ENCODE measurements around the gene DNAJB6. TPM values are rescaled to one million over a fixed set of nuclear protein-coding genes. Genes with fewer than 3 reads are reported as not detected.
A peak's percentile ranks its signal among the peaks of the same experiment; 100 is the strongest.

The DNAJB6 gene
- total RNA-seq, 1 experiment from 2014 or later, result 137 TPM

GRCh38 chr7:157335236-157335635 is 1.6 kb upstream of the DNAJB6 start:
- Mint-ChIP-seq H3K4me3 (ENCODE audit: low read depth, unreplicated experiment) (no peak overlapping the region), H3K9me3 (ENCODE audit: low read depth, unreplicated experiment) (no peaks in the 10 kb centered on the region), H3K27ac (ENCODE audit: unreplicated experiment) (peak overlapping the region; percentile 59), H3K4me1 (ENCODE audit: low read depth, unreplicated experiment) (peaks cover 12% of the 10 kb centered on the region), H3K36me3 (ENCODE audit: insufficient read depth, unreplicated experiment) (peaks cover 46% of the 10 kb centered on the region), H3K27me3 (ENCODE audit: unreplicated experiment) (no peaks in the 10 kb centered on the region)
- TF ChIP-seq, protein P1, sequence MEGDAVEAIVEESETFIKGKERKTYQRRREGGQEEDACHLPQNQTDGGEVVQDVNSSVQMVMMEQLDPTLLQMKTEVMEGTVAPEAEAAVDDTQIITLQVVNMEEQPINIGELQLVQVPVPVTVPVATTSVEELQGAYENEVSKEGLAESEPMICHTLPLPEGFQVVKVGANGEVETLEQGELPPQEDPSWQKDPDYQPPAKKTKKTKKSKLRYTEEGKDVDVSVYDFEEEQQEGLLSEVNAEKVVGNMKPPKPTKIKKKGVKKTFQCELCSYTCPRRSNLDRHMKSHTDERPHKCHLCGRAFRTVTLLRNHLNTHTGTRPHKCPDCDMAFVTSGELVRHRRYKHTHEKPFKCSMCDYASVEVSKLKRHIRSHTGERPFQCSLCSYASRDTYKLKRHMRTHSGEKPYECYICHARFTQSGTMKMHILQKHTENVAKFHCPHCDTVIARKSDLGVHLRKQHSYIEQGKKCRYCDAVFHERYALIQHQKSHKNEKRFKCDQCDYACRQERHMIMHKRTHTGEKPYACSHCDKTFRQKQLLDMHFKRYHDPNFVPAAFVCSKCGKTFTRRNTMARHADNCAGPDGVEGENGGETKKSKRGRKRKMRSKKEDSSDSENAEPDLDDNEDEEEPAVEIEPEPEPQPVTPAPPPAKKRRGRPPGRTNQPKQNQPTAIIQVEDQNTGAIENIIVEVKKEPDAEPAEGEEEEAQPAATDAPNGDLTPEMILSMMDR (IDR thresholded peaks at IDR 0.05; ENCODE audit: unreplicated experiment), result no peak
- no TSS peak for BruUV-seq (replicated peaks)
- DNase-seq, result no peak
- intact Hi-C loops (cut with micrococcal nuclease; ENCODE audit: unreplicated experiment), result loop anchor here (5.0 kb wide), 1 partner anchor 33 kb away; no protein-coding TSS in a partner anchor
- CTCF ChIA-PET, result interaction anchor here (0.7 kb wide), 2 partner anchors 10 to 205 kb away, joined by 3 to 6 read pairs; no protein-coding TSS in a partner anchor

- intact Hi-C loops (cut with micrococcal nuclease; ENCODE audit: unreplicated experiment), result loop anchor here (5.0 kb wide), 1 partner anchor 34 kb away; no protein-coding TSS in a partner anchor
- no peaks in the 10 kb centered on the region for H3K9me3 Mint-ChIP-seq (ENCODE audit: low read depth, unreplicated experiment)
- no peak for DNase-seq
- peak overlapping the region; percentile 59 for H3K27ac Mint-ChIP-seq (ENCODE audit: unreplicated experiment)
- H3K4me3 Mint-ChIP-seq (ENCODE audit: low read depth, unreplicated experiment), result peak overlapping the region; percentile 97
- TF ChIP-seq, protein P1 (IDR thresholded peaks at IDR 0.05; ENCODE audit: unreplicated experiment), result no peak
- H3K27me3 Mint-ChIP-seq (ENCODE audit: unreplicated experiment), result no peaks in the 10 kb centered on the region
- CTCF ChIA-PET, result no interaction called here
- TSS peak; percentile 87 for BruUV-seq (replicated peaks)
- H3K36me3 Mint-ChIP-seq (ENCODE audit: insufficient read depth, unreplicated experiment), result peaks cover 53% of the 10 kb centered on the region
- H3K4me1 Mint-ChIP-seq (ENCODE audit: low read depth, unreplicated experiment), result peaks cover 16% of the 10 kb centered on the region
Observed at GRCh38 chr7:157335991-157336382, 817 bp upstream of the DNAJB6 start.

- Mint-ChIP-seq H3K27me3 (ENCODE audit: unreplicated experiment) (no peaks in the 10 kb centered on the region), H3K36me3 (ENCODE audit: insufficient read depth, unreplicated experiment) (peaks cover 58% of the 10 kb centered on the region), H3K4me3 (ENCODE audit: low read depth, unreplicated experiment) (peak overlapping the region; percentile 97), H3K9me3 (ENCODE audit: low read depth, unreplicated experiment) (no peaks in the 10 kb centered on the region), H3K27ac (ENCODE audit: unreplicated experiment) (peak overlapping the region; percentile 94), H3K4me1 (ENCODE audit: low read depth, unreplicated experiment) (peaks cover 16% of the 10 kb centered on the region)
- CTCF ChIA-PET, result interaction anchor here (1.1 to 1.2 kb wide), 2 partner anchors 13 to 28 kb away, joined by 3 read pairs; no protein-coding TSS in a partner anchor
- BruUV-seq (replicated peaks), result no TSS peak
- intact Hi-C loops (cut with micrococcal nuclease; ENCODE audit: unreplicated experiment), result loop anchor here (5.0 kb wide), 1 partner anchor 35 kb away; no protein-coding TSS in a partner anchor
- DNase-seq, result peak; percentile 79
- TF ChIP-seq, protein P1 (IDR thresholded peaks at IDR 0.05; ENCODE audit: unreplicated experiment), result no peak
Observed at GRCh38 chr7:157337316-157338149, 729 bp downstream of the DNAJB6 start.

- intact Hi-C loops (cut with micrococcal nuclease; ENCODE audit: unreplicated experiment), result loop anchor here (2.0 to 5.0 kb wide), 3 partner anchors 29 to 68 kb away; no protein-coding TSS in a partner anchor
- TF ChIP-seq, protein P1 (IDR thresholded peaks at IDR 0.05; ENCODE audit: unreplicated experiment), result peak; percentile 65
- peak overlapping the region; percentile 97 for H3K4me3 Mint-ChIP-seq (ENCODE audit: low read depth, unreplicated experiment)
- H3K27ac Mint-ChIP-seq (ENCODE audit: unreplicated experiment), result peak overlapping the region; percentile 16
- H3K4me1 Mint-ChIP-seq (ENCODE audit: low read depth, unreplicated experiment), result peaks cover 16% of the 10 kb centered on the region
- no peaks in the 10 kb centered on the region for H3K9me3 Mint-ChIP-seq (ENCODE audit: low read depth, unreplicated experiment)
- CTCF ChIA-PET, result interaction anchor here (0.6 to 1.5 kb wide), 4 partner anchors 16 to 95 kb away, joined by 4 to 5 read pairs (median 4); no protein-coding TSS in a partner anchor
- BruUV-seq (replicated peaks), result no TSS peak
- H3K27me3 Mint-ChIP-seq (ENCODE audit: unreplicated experiment), result no peaks in the 10 kb centered on the region
- DNase-seq, result peak; percentile 76
- peaks cover 64% of the 10 kb centered on the region for H3K36me3 Mint-ChIP-seq (ENCODE audit: insufficient read depth, unreplicated experiment)
Observed at GRCh38 chr7:157339777-157340677, 3.2 kb downstream of the DNAJB6 start.

Data from Calu3 (cell line).